ENCODE results near the gene TIMM23.
"Not testable (repeated sequence)": the region's sequence is repeated elsewhere in the genome, so short reads cannot be mapped to it uniquely, and the experiment has no call there.

- not testable (repeated sequence) for TF ChIP-seq CTCF, POLR2A, EP300 (IDR thresholded peaks at IDR 0.05)
These were observed 26.8 kb upstream of the TIMM23 start for GRCh38 chr10:45945476-45945875.

Data from ovary (tissue), 3 donors.